Measurements from ENCODE around the gene EXOG.
A peak's percentile ranks its signal among the peaks of the same experiment; 100 is the strongest.

EXOG gene

GRCh38 chr3:38490281-38491030 is 5.7 kb upstream of the EXOG start:
- H3K9ac ChIP-seq (ENCODE audit: low read depth, low read length): no peak overlapping the region
- H3K27me3 ChIP-seq (ENCODE audit: control insufficient read depth, insufficient read depth, low read length): no peaks in the 10 kb centered on the region
- H3K4me3 ChIP-seq (ENCODE audit: low read depth, low read length): no peak overlapping the region
- H3K36me3 ChIP-seq (ENCODE audit: control insufficient read depth, insufficient read depth, low read length): no peaks in the 10 kb centered on the region
- H3K9me3 ChIP-seq (ENCODE audit: control insufficient read depth, insufficient read depth, low read length): no peaks in the 10 kb centered on the region
- H3K4me1 ChIP-seq (ENCODE audit: control insufficient read depth, insufficient read depth, low read length): no peaks in the 10 kb centered on the region

- Histone ChIP-seq H3K9me3 (ENCODE audit: control insufficient read depth, insufficient read depth, low read length) (no peaks in the 10 kb centered on the region), H3K9ac (ENCODE audit: low read depth, low read length) (no peak overlapping the region), H3K4me3 (ENCODE audit: low read depth, low read length) (no peak overlapping the region), H3K27me3 (ENCODE audit: control insufficient read depth, insufficient read depth, low read length) (no peaks in the 10 kb centered on the region), H3K36me3 (ENCODE audit: control insufficient read depth, insufficient read depth, low read length) (no peaks in the 10 kb centered on the region), H3K4me1 (ENCODE audit: control insufficient read depth, insufficient read depth, low read length) (no peaks in the 10 kb centered on the region)
Observed at GRCh38 chr3:38491215-38491614, 4.9 kb upstream of the EXOG start.

- Histone ChIP-seq H3K9ac (ENCODE audit: low read depth, low read length) (no peak overlapping the region), H3K9me3 (ENCODE audit: control insufficient read depth, insufficient read depth, low read length) (no peaks in the 10 kb centered on the region), H3K4me3 (ENCODE audit: low read depth, low read length) (no peak overlapping the region), H3K36me3 (ENCODE audit: control insufficient read depth, insufficient read depth, low read length) (no peaks in the 10 kb centered on the region), H3K4me1 (ENCODE audit: control insufficient read depth, insufficient read depth, low read length) (no peaks in the 10 kb centered on the region), H3K27me3 (ENCODE audit: control insufficient read depth, insufficient read depth, low read length) (no peaks in the 10 kb centered on the region)
Observed at GRCh38 chr3:38493031-38493430, 3.1 kb upstream of the EXOG start.

- Histone ChIP-seq H3K4me3 (ENCODE audit: low read depth, low read length) (peak overlapping the region; percentile 92), H3K9me3 (ENCODE audit: control insufficient read depth, insufficient read depth, low read length) (no peaks in the 10 kb centered on the region), H3K4me1 (ENCODE audit: control insufficient read depth, insufficient read depth, low read length) (no peaks in the 10 kb centered on the region), H3K36me3 (ENCODE audit: control insufficient read depth, insufficient read depth, low read length) (no peaks in the 10 kb centered on the region), H3K27me3 (ENCODE audit: control insufficient read depth, insufficient read depth, low read length) (no peaks in the 10 kb centered on the region), H3K9ac (ENCODE audit: low read depth, low read length) (peak overlapping the region; percentile 37)
Observed at GRCh38 chr3:38497031-38497430, 891 bp downstream of the EXOG start.

- Histone ChIP-seq H3K4me1 (ENCODE audit: control insufficient read depth, insufficient read depth, low read length) (no peaks in the 10 kb centered on the region), H3K9me3 (ENCODE audit: control insufficient read depth, insufficient read depth, low read length) (no peaks in the 10 kb centered on the region), H3K27me3 (ENCODE audit: control insufficient read depth, insufficient read depth, low read length) (no peaks in the 10 kb centered on the region), H3K36me3 (ENCODE audit: control insufficient read depth, insufficient read depth, low read length) (no peaks in the 10 kb centered on the region), H3K4me3 (ENCODE audit: low read depth, low read length) (no peak overlapping the region), H3K9ac (ENCODE audit: low read depth, low read length) (no peak overlapping the region)
Observed at GRCh38 chr3:38500688-38501417, 4.7 kb downstream of the EXOG start.

- Histone ChIP-seq H3K27me3 (ENCODE audit: control insufficient read depth, insufficient read depth, low read length) (no peaks in the 10 kb centered on the region), H3K9ac (ENCODE audit: low read depth, low read length) (no peak overlapping the region), H3K4me3 (ENCODE audit: low read depth, low read length) (no peak overlapping the region), H3K9me3 (ENCODE audit: control insufficient read depth, insufficient read depth, low read length) (no peaks in the 10 kb centered on the region), H3K36me3 (ENCODE audit: control insufficient read depth, insufficient read depth, low read length) (no peaks in the 10 kb centered on the region), H3K4me1 (ENCODE audit: control insufficient read depth, insufficient read depth, low read length) (no peaks in the 10 kb centered on the region)
Observed at GRCh38 chr3:38507120-38507519, 11.0 kb downstream of the EXOG start.

GRCh38 chr3:38509732-38510131 is 13.6 kb downstream of the EXOG start:
- no peaks in the 10 kb centered on the region for H3K4me1 ChIP-seq (ENCODE audit: control insufficient read depth, insufficient read depth, low read length)
- no peaks in the 10 kb centered on the region for H3K27me3 ChIP-seq (ENCODE audit: control insufficient read depth, insufficient read depth, low read length)
- no peak overlapping the region for H3K4me3 ChIP-seq (ENCODE audit: low read depth, low read length)
- H3K36me3 ChIP-seq (ENCODE audit: control insufficient read depth, insufficient read depth, low read length): no peaks in the 10 kb centered on the region
- H3K9ac ChIP-seq (ENCODE audit: low read depth, low read length): no peak overlapping the region
- H3K9me3 ChIP-seq (ENCODE audit: control insufficient read depth, insufficient read depth, low read length): no peaks in the 10 kb centered on the region

- H3K4me3 ChIP-seq (ENCODE audit: low read depth, low read length): no peak overlapping the region
- H3K4me1 ChIP-seq (ENCODE audit: control insufficient read depth, insufficient read depth, low read length): no peaks in the 10 kb centered on the region
- no peaks in the 10 kb centered on the region for H3K9me3 ChIP-seq (ENCODE audit: control insufficient read depth, insufficient read depth, low read length)
- H3K36me3 ChIP-seq (ENCODE audit: control insufficient read depth, insufficient read depth, low read length): no peaks in the 10 kb centered on the region
- H3K9ac ChIP-seq (ENCODE audit: low read depth, low read length): no peak overlapping the region
- no peaks in the 10 kb centered on the region for H3K27me3 ChIP-seq (ENCODE audit: control insufficient read depth, insufficient read depth, low read length)
Observed at GRCh38 chr3:38510631-38511030, 14.5 kb downstream of the EXOG start.

GRCh38 chr3:38511546-38511945 is 15.4 kb downstream of the EXOG start:
- H3K4me1 ChIP-seq (ENCODE audit: control insufficient read depth, insufficient read depth, low read length): no peaks in the 10 kb centered on the region
- H3K9me3 ChIP-seq (ENCODE audit: control insufficient read depth, insufficient read depth, low read length): no peaks in the 10 kb centered on the region
- H3K36me3 ChIP-seq (ENCODE audit: control insufficient read depth, insufficient read depth, low read length): no peaks in the 10 kb centered on the region
- no peaks in the 10 kb centered on the region for H3K27me3 ChIP-seq (ENCODE audit: control insufficient read depth, insufficient read depth, low read length)
- H3K9ac ChIP-seq (ENCODE audit: low read depth, low read length): no peak overlapping the region
- H3K4me3 ChIP-seq (ENCODE audit: low read depth, low read length): no peak overlapping the region

- no peaks in the 10 kb centered on the region for H3K9me3 ChIP-seq (ENCODE audit: control insufficient read depth, insufficient read depth, low read length)
- no peak overlapping the region for H3K9ac ChIP-seq (ENCODE audit: low read depth, low read length)
- no peaks in the 10 kb centered on the region for H3K27me3 ChIP-seq (ENCODE audit: control insufficient read depth, insufficient read depth, low read length)
- H3K36me3 ChIP-seq (ENCODE audit: control insufficient read depth, insufficient read depth, low read length): no peaks in the 10 kb centered on the region
- peaks cover 6% of the 10 kb centered on the region for H3K4me1 ChIP-seq (ENCODE audit: control insufficient read depth, insufficient read depth, low read length)
- H3K4me3 ChIP-seq (ENCODE audit: low read depth, low read length): no peak overlapping the region
Observed at GRCh38 chr3:38515367-38515766, 19.2 kb downstream of the EXOG start.

GRCh38 chr3:38516669-38517068 is 20.5 kb downstream of the EXOG start:
- Histone ChIP-seq H3K4me3 (ENCODE audit: low read depth, low read length) (no peak overlapping the region), H3K36me3 (ENCODE audit: control insufficient read depth, insufficient read depth, low read length) (no peaks in the 10 kb centered on the region), H3K9me3 (ENCODE audit: control insufficient read depth, insufficient read depth, low read length) (no peaks in the 10 kb centered on the region), H3K27me3 (ENCODE audit: control insufficient read depth, insufficient read depth, low read length) (no peaks in the 10 kb centered on the region), H3K4me1 (ENCODE audit: control insufficient read depth, insufficient read depth, low read length) (peaks cover 8% of the 10 kb centered on the region), H3K9ac (ENCODE audit: low read depth, low read length) (no peak overlapping the region)

- no peaks in the 10 kb centered on the region for H3K9me3 ChIP-seq (ENCODE audit: control insufficient read depth, insufficient read depth, low read length)
- H3K4me3 ChIP-seq (ENCODE audit: low read depth, low read length): no peak overlapping the region
- H3K4me1 ChIP-seq (ENCODE audit: control insufficient read depth, insufficient read depth, low read length): peaks cover 8% of the 10 kb centered on the region
- H3K36me3 ChIP-seq (ENCODE audit: control insufficient read depth, insufficient read depth, low read length): no peaks in the 10 kb centered on the region
- H3K27me3 ChIP-seq (ENCODE audit: control insufficient read depth, insufficient read depth, low read length): no peaks in the 10 kb centered on the region
- H3K9ac ChIP-seq (ENCODE audit: low read depth, low read length): no peak overlapping the region
Observed at GRCh38 chr3:38519000-38519399, 22.9 kb downstream of the EXOG start.
